H9 (cell line): Measurements from ENCODE around the gene PREX1. TPM values are rescaled to one million over a fixed set of nuclear protein-coding genes. Genes with fewer than 3 reads are reported as not detected.

ENCODE experiments used
- DNase-seq: peaks from one replicate; pipeline ENCODE4 v3.0.0-alpha.2; 2017
- H2AFZ ChIP-seq: one replicate; pipeline ENCODE4 v1.6.1; 2013; ENCODE audit warnings: mild to moderate bottlenecking, low read length, control low read depth, moderate library complexity
- H2AK5ac ChIP-seq: 2 replicates; pipeline ENCODE4 v1.6.1; 2013; ENCODE audit warnings: low read length, control low read depth, mixed read lengths; ENCODE audit not compliant: insufficient read length
- H2BK120ac ChIP-seq: one replicate; pipeline ENCODE4 v1.6.1; 2013; ENCODE audit warnings: low read depth, mild to moderate bottlenecking, low read length, control low read depth, inconsistent platforms; ENCODE audit not compliant: poor library complexity, severe bottlenecking
- H2BK12ac ChIP-seq: 2 replicates; pipeline ENCODE4 v1.6.1; 2013; ENCODE audit warnings: low read length, control low read depth, mixed read lengths, low read depth; ENCODE audit not compliant: insufficient read length
- H2BK15ac ChIP-seq: 2 replicates; pipeline ENCODE4 v1.6.1; 2013; ENCODE audit warnings: low read depth, low read length, control low read depth
- H2BK20ac ChIP-seq: one replicate; pipeline ENCODE4 v1.6.1; 2013; ENCODE audit warnings: low read depth, mild to moderate bottlenecking, low read length, control low read depth, inconsistent platforms; ENCODE audit not compliant: poor library complexity, severe bottlenecking
- H2BK5ac ChIP-seq: 2 replicates; pipeline ENCODE4 v1.6.1; 2013; ENCODE audit warnings: low read length, control low read depth, mixed read lengths; ENCODE audit not compliant: insufficient read length
- H3K14ac ChIP-seq: 2 replicates; pipeline ENCODE4 v1.6.1; 2013; ENCODE audit warnings: low read length, control low read depth; ENCODE audit not compliant: insufficient read depth
- H3K18ac ChIP-seq: 2 replicates; pipeline ENCODE4 v1.6.1; 2013; ENCODE audit warnings: low read depth, mild to moderate bottlenecking, mixed read lengths, low read length, control low read depth; ENCODE audit not compliant: insufficient read length
- H3K23ac ChIP-seq: 2 replicates; pipeline ENCODE4 v1.6.1; 2013; ENCODE audit warnings: low read length, control low read depth, mixed read lengths, low read depth; ENCODE audit not compliant: insufficient read length
- H3K23me2 ChIP-seq: 2 replicates; pipeline ENCODE4 v1.6.1; 2013; ENCODE audit warnings: low read depth, mild to moderate bottlenecking, mixed read lengths, low read length, control low read depth; ENCODE audit not compliant: insufficient read length, poor library complexity, severe bottlenecking
- H3K27ac ChIP-seq: 2 replicates; pipeline ENCODE4 v1.5.1; 2013; ENCODE audit warnings: low read length, control low read depth, mixed read lengths, low read depth; ENCODE audit not compliant: insufficient read length
- H3K27me3 ChIP-seq: 2 replicates; pipeline ENCODE4 v1.6.1; 2013; ENCODE audit warnings: low read length, control low read depth, inconsistent platforms; ENCODE audit not compliant: insufficient read depth
- H3K4ac ChIP-seq: 2 replicates; pipeline ENCODE4 v1.6.1; 2013; ENCODE audit warnings: low read depth, mild to moderate bottlenecking, control low read depth, inconsistent platforms, low read length, moderate library complexity
- H3K4me1 ChIP-seq: 2 replicates; pipeline ENCODE4 v1.6.1; 2013; ENCODE audit warnings: low read length, control low read depth, inconsistent platforms; ENCODE audit not compliant: insufficient read depth
- H3K4me2 ChIP-seq: 2 replicates; pipeline ENCODE4 v1.6.1; 2013; ENCODE audit warnings: low read length, control low read depth, mixed read lengths; ENCODE audit not compliant: insufficient read length, insufficient read depth
- H3K56ac ChIP-seq: 2 replicates; pipeline ENCODE4 v1.6.1; 2013; ENCODE audit warnings: low read depth, mild to moderate bottlenecking, mixed read lengths, low read length, control low read depth; ENCODE audit not compliant: insufficient read length
- H3K79me1 ChIP-seq: 2 replicates; pipeline ENCODE4 v1.6.1; 2013; ENCODE audit warnings: low read depth, mild to moderate bottlenecking, moderate library complexity, low read length, control low read depth, inconsistent platforms; ENCODE audit not compliant: insufficient read depth, poor library complexity, severe bottlenecking
- H3K79me2 ChIP-seq: 2 replicates; pipeline ENCODE4 v1.6.1; 2013; ENCODE audit warnings: low read length, control low read depth, inconsistent platforms; ENCODE audit not compliant: insufficient read depth
- H3K9ac ChIP-seq: 2 replicates; pipeline ENCODE4 v1.6.1; 2013; ENCODE audit warnings: low read length, control low read depth, mixed read lengths; ENCODE audit not compliant: insufficient read length; ENCODE audit errors: extremely low read depth
- H3K9me3 ChIP-seq: one replicate; pipeline ENCODE4 v1.6.1; 2013; ENCODE audit warnings: low read depth, low read length, inconsistent platforms; ENCODE audit not compliant: control insufficient read depth
- H3T11ph ChIP-seq: one replicate; pipeline ENCODE4 v1.6.1; 2013; ENCODE audit warnings: mild to moderate bottlenecking, low read length, control low read depth, inconsistent platforms
- H4K20me1 ChIP-seq: one replicate; pipeline ENCODE4 v1.6.1; 2013; ENCODE audit not compliant: control insufficient read depth, insufficient read length, insufficient read depth
- H4K5ac ChIP-seq: 2 replicates; pipeline ENCODE4 v1.6.1; 2013; ENCODE audit warnings: low read depth, mild to moderate bottlenecking, mixed read lengths, low read length, control low read depth; ENCODE audit not compliant: insufficient read length
- H4K8ac ChIP-seq: replicated peaks from 2 replicates; pipeline ENCODE4 v1.6.1; 2013; ENCODE audit warnings: low read length, control low read depth, mixed read lengths, low read depth; ENCODE audit not compliant: insufficient read length
- H4K91ac ChIP-seq: 2 replicates; pipeline ENCODE4 v1.6.1; 2013; ENCODE audit warnings: low read depth, mild to moderate bottlenecking, moderate library complexity, mixed read lengths, low read length, control low read depth; ENCODE audit not compliant: insufficient read length
- H3K27ac Mint-ChIP-seq, 3 experiments: 2 replicates in 2 of 3; 3 replicates in 1 of 3; pipeline ENCODE4 v1.8.0; 2020 to 2021; ENCODE audit warnings: mixed read lengths in 3 of 3, mild to moderate bottlenecking in 1 of 3, moderate library complexity in 1 of 3
- H3K27me3 Mint-ChIP-seq: 2 replicates; pipeline ENCODE4 v1.8.0; 2021; ENCODE audit warnings: low read depth, mild to moderate bottlenecking, moderate library complexity, mixed read lengths
- H3K36me3 Mint-ChIP-seq, 3 experiments: 2 replicates in 2 of 3; 3 replicates in 1 of 3; pipeline ENCODE4 v1.8.0; 2020 to 2021; ENCODE audit warnings: low read depth in 3 of 3, mixed read lengths in 3 of 3; ENCODE audit not compliant: insufficient read depth in 1 of 3
- H3K4me1 Mint-ChIP-seq, 2 experiments: 2 replicates each; pipeline ENCODE4 v1.8.0; 2020; ENCODE audit warnings: mixed read lengths in 2 of 2
- H3K4me3 Mint-ChIP-seq, 2 experiments: 2 replicates in 1 of 2; 3 replicates in 1 of 2; pipeline ENCODE4 v1.8.0; 2020 to 2021; ENCODE audit warnings: mild to moderate bottlenecking in 2 of 2, mixed read lengths in 2 of 2, moderate library complexity in 1 of 2
- H3K9me3 Mint-ChIP-seq, 2 experiments: 2 replicates in 1 of 2; 3 replicates in 1 of 2; pipeline ENCODE4 v1.8.0; 2020; ENCODE audit warnings: mild to moderate bottlenecking in 2 of 2, mixed read lengths in 2 of 2, moderate library complexity in 1 of 2
- WGBS: extraction: QIAGEN DNeasy Blood & Tissue Kit; methylation state at CpG from one replicate; pipeline ENCODE4 v1.1.7; 2013; ENCODE audit warnings: missing lambda C conversion rate, low lambda C conversion rate, mixed read lengths; ENCODE audit not compliant: insufficient read length; ENCODE audit errors: extremely low coverage; 5-methylcytosine and 5-hydroxymethylcytosine counted together
- total RNA-seq: library from RNA; stranded (reverse); gene quantifications from 2 replicates; pipeline ENCODE4 v1.2.1, GENCODE V29; 2021
- TF ChIP-seq, protein P1 (sequence below): fragments of 200-600 bp; sonication (generic); conservative IDR thresholded peaks from 3 replicates; pipeline ENCODE4 v1.8.0; 2021; ENCODE audit warnings: antibody characterized with exemption, mild to moderate bottlenecking

PREX1 gene
- total RNA-seq, 1 experiment from 2014 or later, result 6.6 TPM

DNA sequence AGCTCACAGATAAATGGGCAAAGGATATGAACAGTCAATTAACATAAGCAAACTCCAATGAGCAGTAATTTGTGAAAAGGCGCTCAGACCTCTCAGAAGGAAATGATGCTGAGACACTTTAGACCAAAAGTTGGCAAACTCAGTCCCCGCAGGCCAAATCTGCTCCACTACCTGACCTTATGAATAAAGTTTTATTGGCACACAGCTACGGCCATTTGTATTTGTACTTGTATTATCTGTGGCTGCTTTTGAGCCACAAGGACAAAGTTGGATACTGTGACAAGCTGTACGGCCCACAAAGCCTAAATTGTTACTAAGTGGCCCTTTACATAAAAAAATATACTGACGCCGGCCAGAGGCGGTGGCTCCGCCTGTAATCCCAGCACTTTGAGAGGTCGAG lies 167.0 kb downstream of the PREX1 start:
- no peak overlapping the region for H3K56ac ChIP-seq
- no peak overlapping the region for H2AFZ ChIP-seq
- no peak overlapping the region for H3K4ac ChIP-seq
- no peak overlapping the region for H3K18ac ChIP-seq
- H3K14ac ChIP-seq, result no peak overlapping the region
- H4K5ac ChIP-seq, result no peak overlapping the region
- H3K23ac ChIP-seq, result no peak overlapping the region
- H2BK120ac ChIP-seq, result no peak overlapping the region
- no peak overlapping the region for H3K4me2 ChIP-seq
- H2BK20ac ChIP-seq, result no peak overlapping the region
- no peaks in the 10 kb centered on the region for H3K27me3 ChIP-seq
- H3K4me1 ChIP-seq, result no peaks in the 10 kb centered on the region
- H2BK5ac ChIP-seq, result no peak overlapping the region
- peaks cover 4 to 14% of the 10 kb centered on the region in 2 experiments; a peak in 4 of 5 replicates for H3K9me3 Mint-ChIP-seq
- no peaks in the 10 kb centered on the region for H3K79me2 ChIP-seq
- H3K4me1 Mint-ChIP-seq, result peaks cover 4% of the 10 kb centered on the region in 2 experiments; a peak in 2 of 4 replicates
- no CpG with 5 or more reads among the region's 9 CpGs for WGBS
- no peaks in the 10 kb centered on the region for H3K23me2 ChIP-seq
- no peak overlapping the region for H2BK12ac ChIP-seq
- no peaks in the 10 kb centered on the region for H3K27me3 Mint-ChIP-seq
- H3K4me3 Mint-ChIP-seq, result no peak overlapping the region
- H2AK5ac ChIP-seq, result no peak overlapping the region
- no peak overlapping the region for H3K9ac ChIP-seq
- no peaks in the 10 kb centered on the region for H4K20me1 ChIP-seq
- no peak overlapping the region for H3T11ph ChIP-seq
- H3K36me3 Mint-ChIP-seq, result peaks cover 0 to 16% (median 8%) of the 10 kb centered on the region in 3 experiments; a peak in 5 of 7 replicates
- no peaks in the 10 kb centered on the region for H3K9me3 ChIP-seq
- H4K91ac ChIP-seq, result no peak overlapping the region
- H2BK15ac ChIP-seq, result no peak overlapping the region
- TF ChIP-seq, protein P1, sequence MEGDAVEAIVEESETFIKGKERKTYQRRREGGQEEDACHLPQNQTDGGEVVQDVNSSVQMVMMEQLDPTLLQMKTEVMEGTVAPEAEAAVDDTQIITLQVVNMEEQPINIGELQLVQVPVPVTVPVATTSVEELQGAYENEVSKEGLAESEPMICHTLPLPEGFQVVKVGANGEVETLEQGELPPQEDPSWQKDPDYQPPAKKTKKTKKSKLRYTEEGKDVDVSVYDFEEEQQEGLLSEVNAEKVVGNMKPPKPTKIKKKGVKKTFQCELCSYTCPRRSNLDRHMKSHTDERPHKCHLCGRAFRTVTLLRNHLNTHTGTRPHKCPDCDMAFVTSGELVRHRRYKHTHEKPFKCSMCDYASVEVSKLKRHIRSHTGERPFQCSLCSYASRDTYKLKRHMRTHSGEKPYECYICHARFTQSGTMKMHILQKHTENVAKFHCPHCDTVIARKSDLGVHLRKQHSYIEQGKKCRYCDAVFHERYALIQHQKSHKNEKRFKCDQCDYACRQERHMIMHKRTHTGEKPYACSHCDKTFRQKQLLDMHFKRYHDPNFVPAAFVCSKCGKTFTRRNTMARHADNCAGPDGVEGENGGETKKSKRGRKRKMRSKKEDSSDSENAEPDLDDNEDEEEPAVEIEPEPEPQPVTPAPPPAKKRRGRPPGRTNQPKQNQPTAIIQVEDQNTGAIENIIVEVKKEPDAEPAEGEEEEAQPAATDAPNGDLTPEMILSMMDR, result no peak
- H4K8ac ChIP-seq, result no peak overlapping the region
- H3K27ac Mint-ChIP-seq, result no peak overlapping the region
- DNase-seq, result no peak
- no peak overlapping the region for H3K27ac ChIP-seq
- no peaks in the 10 kb centered on the region for H3K79me1 ChIP-seq
